Cardiac septum (tissue), 1 donor: ENCODE data around the gene ELAVL2. TPM values are rescaled to one million over a fixed set of nuclear protein-coding genes. Genes with fewer than 3 reads are reported as not detected.
"Not testable (repeated sequence)": the region's sequence is repeated elsewhere in the genome, so short reads cannot be mapped to it uniquely, and the experiment has no call there.

Experiments used
- DNase-seq: peaks from one replicate; pipeline ENCODE4 v3.0.0-alpha.2; 2020; ENCODE audit warnings: low spot score
- intact Hi-C: fragments of 100-400 bp; cut with DNase I; formaldehyde crosslinking; loops from one replicate; pipeline ENCODE4 v1.14.0; 2022
- total RNA-seq: library from RNA; stranded (reverse); fragmentation: NEBNext Ultra II Directional; extraction: Animal tissue kit (Norgen Biotek cat#: 25700); gene quantifications from one replicate; pipeline ENCODE4 v1.2.1, GENCODE V29; 2021
- donor health status: DM: no; HTN: no; CAD: no.

ELAVL2 gene
- total RNA-seq, 1 donor from 2014 or later: 0.32 TPM

- intact Hi-C loops: no loop called here
- no peak for DNase-seq
Observed at GRCh38 chr9:23733495-23734078, 92.5 kb downstream of the ELAVL2 start.

GRCh38 chr9:23731353-23731752, 94.7 kb downstream of the ELAVL2 start:
- no peak for DNase-seq
- intact Hi-C loops: no loop called here

DNA sequence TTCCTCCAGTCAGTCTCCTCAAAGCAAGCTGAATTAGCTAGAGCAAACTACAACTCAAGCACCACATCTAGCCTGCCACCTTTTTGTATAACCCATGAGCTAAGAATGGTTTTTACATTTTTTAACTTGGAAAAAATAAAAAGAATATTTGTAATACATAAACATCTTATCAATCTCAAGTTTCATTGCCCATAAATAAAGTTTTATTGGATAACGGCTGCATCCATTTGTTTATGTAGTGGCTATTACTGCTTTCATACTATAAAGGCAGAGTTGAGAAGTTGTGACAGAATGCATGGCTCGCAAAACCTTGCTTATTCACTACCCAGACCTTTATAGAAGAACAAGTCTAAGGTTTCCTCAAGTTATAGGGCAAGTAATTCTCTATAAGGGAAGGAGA, 95.7 kb downstream of the ELAVL2 start:
- intact Hi-C loops: no loop called here
- DNase-seq: no peak

DNA sequence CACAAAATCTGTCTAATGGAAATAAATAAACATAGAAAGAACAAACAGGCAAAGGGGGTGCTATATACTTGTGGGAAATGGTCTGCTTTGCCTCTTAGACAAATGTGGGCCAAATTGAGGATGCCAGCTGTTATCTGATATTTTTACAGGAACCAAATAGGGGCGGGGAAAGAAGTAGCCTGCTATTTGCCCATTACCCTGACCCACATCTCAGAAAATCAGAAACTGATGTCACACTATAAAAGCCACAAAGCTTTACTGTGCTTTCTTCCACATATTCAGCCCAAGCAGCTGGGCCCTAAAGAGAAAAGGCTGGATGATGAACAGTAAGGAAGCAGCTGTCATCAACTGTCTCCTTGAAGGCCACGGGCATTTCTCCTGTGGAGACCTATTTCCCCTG, 97.3 kb downstream of the ELAVL2 start:
- intact Hi-C loops: no loop called here
- DNase-seq: no peak

- intact Hi-C loops: no loop called here
Observed at GRCh38 chr9:23725279-23725946, 100.6 kb downstream of the ELAVL2 start.

GRCh38 chr9:23723672-23724071, 102.4 kb downstream of the ELAVL2 start:
- intact Hi-C loops: no loop called here
- DNase-seq: no peak

More at GRCh38 chr9:23725279-23725946, 100.6 kb downstream of the ELAVL2 start:
- no peak for DNase-seq

DNA sequence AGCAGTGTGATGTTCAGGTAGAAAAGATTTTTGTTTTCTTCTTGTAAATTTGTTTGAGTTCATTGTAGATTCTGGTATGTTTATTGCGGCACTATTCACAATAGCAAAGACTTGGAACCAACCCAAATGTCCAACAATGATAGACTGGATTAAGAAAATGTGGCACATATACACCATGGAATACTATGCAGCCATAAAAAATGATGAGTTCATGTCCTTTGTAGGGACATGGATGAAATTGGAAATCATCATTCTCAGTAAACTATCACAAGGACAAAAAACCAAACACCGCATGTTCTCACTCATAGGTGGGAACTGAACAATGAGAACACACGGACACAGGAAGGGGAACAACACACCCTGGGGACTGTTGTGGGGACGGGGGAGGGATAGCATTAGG, 103.0 kb downstream of the ELAVL2 start:
- DNase-seq, intact Hi-C loops: not testable (repeated sequence)

DNA sequence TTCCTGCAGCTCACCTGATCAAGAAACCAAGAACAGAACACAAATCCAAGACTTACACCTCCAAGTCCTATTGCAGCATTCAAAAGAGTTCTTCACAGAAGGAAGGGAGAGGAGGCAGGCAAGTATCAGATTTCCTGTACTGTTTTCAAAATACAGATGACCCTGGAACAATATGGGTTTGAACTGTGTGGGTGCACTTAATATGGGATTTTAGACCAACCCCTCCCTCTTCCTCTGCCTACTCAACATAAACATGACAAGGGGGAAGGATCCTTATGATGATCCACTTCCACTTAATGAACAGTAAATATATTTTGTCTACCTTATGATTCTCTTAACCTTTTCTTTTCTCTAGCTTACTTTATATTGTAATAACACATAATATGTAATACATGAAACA, 104.6 kb downstream of the ELAVL2 start:
- DNase-seq: no peak
- intact Hi-C loops: no loop called here

DNA sequence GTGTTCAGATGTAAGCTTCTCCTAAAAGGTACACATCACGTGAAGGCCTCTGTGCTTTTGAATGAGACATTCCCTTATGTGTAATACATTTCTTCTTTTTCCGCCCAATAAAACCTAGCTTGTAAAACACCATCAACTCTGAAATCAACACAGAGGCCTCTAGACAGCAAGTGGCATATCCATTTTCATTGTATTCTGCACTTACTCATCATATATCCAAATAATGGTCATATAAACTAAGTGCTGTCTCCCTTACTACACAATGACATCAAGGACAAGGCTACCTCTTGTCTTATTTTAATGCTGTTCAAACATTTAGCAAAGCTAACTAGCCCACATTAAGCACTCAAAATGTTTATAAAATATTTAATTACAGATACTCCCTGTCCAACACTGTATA, 108.5 kb downstream of the ELAVL2 start:
- intact Hi-C loops: no loop called here
- no peak for DNase-seq

DNA sequence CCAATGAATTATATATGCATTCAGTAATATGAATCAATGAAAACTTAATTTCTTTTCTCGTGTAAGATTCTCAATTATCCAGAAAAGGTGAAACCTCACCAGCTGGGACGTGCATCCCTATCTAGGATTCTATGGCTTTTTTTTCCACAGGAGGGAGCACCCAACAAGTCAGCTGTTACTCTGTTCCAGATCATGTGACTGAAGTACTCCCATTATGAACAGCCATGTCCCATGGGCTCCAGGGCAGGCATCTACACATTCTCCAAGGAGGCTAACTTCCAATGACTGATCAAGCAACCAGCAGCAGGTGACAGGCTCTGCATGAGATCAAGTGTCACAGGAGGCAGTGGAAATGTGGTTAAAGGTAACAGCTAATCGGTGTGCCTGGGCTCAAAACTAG, 118.8 kb downstream of the ELAVL2 start:
- intact Hi-C loops: no loop called here

DNA sequence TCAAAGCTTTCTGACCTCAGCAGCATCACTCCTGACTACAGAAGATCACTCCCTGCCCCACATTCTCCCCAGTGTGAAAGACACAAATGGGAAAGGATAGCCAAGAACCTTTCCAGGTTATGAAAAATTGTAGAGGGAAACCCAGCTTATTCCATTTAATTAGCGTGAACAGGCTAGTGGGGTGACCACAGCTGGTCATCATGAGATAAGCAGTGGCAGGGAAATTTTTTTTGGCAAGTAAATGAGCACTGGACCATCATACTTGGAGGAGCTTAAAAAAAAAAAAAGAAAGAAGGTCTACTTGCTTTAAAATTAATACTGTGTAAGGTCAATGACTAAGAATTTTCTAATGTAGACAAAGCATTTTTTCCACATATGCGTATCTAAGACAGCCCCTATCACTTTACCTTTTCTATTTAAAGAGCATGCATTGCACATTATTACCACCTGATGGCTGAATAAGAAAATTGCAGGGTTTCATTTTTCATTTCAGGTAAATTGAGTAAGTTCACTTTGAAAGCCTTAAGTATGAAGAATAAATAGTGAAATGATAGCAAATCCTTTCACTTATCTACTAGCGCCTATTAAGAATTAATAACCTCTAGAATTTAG, 123.6 kb downstream of the ELAVL2 start:
- DNase-seq: no peak
- intact Hi-C loops: no loop called here

More for the DNA sequence above, 118.8 kb downstream of the ELAVL2 start:
- DNase-seq: no peak

DNA sequence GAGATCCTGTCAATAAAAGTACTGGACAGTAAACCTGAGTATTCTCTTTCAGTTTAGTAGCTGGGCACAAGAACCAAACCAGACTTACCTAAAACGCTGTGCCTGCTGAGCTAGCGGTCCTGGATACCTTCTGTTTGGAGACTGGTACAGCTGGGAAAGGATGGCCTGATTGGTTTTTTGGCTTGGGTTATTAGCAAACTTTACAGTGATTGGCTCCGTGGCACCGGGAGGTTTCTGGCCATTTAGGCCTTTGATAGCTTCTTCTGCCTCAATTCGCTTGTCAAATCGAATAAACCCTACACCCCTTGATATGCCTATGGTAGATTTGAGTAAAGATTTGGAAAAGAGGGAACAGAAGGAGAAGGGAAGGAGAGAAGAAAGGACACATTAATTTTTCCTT, 124.7 kb downstream of the ELAVL2 start:
- intact Hi-C loops: no loop called here
- DNase-seq: no peak

DNA sequence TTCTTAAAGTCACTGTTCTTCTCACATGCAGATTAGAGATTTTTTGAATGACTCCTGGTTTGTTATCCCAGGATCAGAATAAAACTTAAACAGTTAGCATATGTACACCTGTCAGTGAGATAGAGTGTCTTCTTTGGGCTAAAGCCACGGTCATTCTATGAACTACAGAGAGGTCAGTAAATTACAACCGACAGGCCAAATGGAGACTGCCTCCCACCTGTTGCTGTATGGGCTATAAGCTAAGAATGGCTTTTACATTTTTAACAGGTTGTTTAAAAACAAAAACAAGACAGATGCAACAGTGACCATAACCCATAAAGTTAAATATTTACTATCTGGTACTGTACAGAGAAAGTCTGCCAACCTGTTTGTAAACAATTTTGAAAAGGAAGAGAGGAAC, 125.7 kb downstream of the ELAVL2 start:
- no peak for DNase-seq
- intact Hi-C loops: no loop called here

DNA sequence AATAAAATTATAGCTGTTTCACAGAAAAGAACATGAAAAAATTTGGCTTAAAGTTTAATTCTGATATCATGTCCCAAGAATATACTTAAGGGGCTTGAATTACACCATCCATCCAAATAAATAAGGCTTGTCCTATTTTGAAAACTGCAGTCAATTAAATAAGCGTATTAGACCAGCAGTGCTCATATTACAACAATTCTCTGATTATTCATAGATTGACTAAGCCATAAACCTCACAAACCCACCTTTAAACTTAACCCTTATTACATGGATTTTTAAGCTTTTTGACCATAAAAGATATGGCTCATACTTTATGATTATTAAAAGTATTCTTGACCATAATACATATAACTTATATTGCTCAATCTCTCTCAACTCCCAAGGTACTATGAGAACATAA, 127.9 kb downstream of the ELAVL2 start:
- no peak for DNase-seq
- intact Hi-C loops: no loop called here

DNA sequence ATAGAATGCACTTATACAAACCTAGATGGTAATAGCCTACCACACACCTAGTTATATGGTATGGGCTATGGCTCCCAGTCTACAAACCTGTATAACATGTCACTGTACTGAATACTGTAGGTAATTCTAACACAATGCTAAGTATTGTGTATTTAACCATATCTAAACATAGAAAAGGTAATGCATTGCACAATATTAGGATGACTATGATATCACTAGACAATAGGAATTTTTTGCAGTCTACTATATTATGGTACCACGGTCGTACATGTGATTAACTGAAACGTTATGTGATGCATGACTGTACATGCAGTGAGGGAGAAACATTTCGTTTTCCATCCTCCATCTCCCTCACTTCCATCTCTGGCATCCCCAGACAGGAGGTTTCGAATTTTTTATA, 130.5 kb downstream of the ELAVL2 start:
- no peak for DNase-seq

DNA sequence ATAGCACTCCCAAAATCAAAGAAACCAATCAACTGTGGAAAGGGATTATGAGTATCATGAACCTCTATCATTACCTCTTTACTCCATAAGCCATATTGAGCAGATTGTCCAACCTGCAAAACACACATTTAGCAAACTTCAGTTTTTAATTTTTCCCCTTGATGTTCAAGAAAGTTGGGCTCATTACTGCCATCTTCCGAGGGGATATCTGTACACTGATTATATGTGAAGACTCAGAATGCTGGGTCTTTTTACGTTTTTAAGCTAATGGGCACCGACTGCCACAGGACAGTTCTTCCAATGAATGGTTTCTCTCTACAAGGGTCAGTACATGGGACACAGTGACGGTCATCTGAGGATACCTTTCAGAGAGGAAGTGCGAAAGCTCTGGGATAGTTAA, 132.7 kb downstream of the ELAVL2 start:
- no peak for DNase-seq
- intact Hi-C loops: no loop called here

More for the DNA sequence above, 130.5 kb downstream of the ELAVL2 start:
- intact Hi-C loops: no loop called here

- no peak for DNase-seq
- intact Hi-C loops: no loop called here
Observed at GRCh38 chr9:23686896-23687295, 139.1 kb downstream of the ELAVL2 start.

GRCh38 chr9:23686257-23686656, 139.8 kb downstream of the ELAVL2 start:
- DNase-seq: no peak
- intact Hi-C loops: no loop called here

GRCh38 chr9:23683611-23684061, 142.4 kb downstream of the ELAVL2 start:
- DNase-seq: no peak
- intact Hi-C loops: no loop called here

DNA sequence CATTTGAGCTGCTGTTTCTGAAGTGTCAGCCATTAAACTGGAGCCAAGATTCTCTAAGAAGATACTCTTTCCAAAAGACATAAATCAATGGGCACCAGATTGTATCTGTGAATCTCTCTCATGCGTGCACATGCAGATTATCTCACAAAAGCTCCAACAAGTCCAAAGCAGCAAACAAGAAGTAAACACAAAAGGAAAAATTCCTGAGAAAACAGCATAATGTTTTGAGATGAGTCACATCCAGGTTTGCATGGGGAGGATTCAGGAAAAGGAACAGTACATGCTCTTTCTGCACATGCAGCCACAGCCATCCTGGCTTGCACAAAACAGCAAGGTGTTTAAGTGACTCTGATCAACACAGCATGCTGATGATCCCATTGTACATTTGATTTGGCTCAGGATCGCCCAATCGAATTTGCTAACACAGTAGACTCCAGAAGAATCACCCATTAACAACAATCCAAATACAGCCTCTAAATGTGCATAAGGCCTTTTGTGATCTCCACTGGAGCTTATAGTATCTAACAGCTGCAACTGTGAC, 143.1 kb downstream of the ELAVL2 start:
- no peak for DNase-seq
- intact Hi-C loops: no loop called here

- intact Hi-C loops: no loop called here
- DNase-seq: no peak
Observed at GRCh38 chr9:23682352-23682751, 143.7 kb downstream of the ELAVL2 start.
